ENCODE measurements around the gene MAPK7.

DNA sequence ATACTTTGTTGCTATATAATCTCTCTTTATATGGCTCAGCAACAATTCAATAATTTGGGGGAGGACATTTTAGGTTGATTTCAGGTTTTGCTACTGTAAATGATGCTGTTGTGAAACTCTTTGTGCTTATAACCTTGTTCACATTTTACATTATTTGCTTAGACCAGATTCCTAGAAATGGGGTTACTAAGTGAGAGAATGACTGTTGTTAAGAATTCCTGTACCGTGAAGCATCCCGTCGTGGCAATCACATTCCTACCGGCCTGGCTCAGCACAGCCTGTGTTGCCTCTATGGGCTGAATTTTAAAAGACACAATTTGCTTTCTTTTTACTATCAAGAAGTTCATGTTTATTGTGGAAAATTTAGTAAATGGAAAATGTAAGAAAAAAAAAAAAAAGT, 47.2 kb upstream of the MAPK7 start:
- TF ChIP-seq EZH2phosphoT487 (IDR thresholded peaks at IDR 0.05; ENCODE audit: low read depth, severe bottlenecking, unreplicated experiment) = no peak
- TF ChIP-seq, protein P1, sequence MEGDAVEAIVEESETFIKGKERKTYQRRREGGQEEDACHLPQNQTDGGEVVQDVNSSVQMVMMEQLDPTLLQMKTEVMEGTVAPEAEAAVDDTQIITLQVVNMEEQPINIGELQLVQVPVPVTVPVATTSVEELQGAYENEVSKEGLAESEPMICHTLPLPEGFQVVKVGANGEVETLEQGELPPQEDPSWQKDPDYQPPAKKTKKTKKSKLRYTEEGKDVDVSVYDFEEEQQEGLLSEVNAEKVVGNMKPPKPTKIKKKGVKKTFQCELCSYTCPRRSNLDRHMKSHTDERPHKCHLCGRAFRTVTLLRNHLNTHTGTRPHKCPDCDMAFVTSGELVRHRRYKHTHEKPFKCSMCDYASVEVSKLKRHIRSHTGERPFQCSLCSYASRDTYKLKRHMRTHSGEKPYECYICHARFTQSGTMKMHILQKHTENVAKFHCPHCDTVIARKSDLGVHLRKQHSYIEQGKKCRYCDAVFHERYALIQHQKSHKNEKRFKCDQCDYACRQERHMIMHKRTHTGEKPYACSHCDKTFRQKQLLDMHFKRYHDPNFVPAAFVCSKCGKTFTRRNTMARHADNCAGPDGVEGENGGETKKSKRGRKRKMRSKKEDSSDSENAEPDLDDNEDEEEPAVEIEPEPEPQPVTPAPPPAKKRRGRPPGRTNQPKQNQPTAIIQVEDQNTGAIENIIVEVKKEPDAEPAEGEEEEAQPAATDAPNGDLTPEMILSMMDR (IDR thresholded peaks at IDR 0.05; ENCODE audit: poor library complexity) = no peak
